ELR (cell line): ENCODE data around the gene AGRN.

Source experiments
- DNase-seq: peaks from one replicate; pipeline ENCODE4 v3.0.0-alpha.2; 2015; ENCODE audit warnings: low read depth

Gene AGRN

GRCh38 chr1:1081311-1082238 lies 61.7 kb downstream of the AGRN start:
- no peak for DNase-seq

GRCh38 chr1:1082239-1082775 lies 62.4 kb downstream of the AGRN start:
- no peak for DNase-seq

DNA sequence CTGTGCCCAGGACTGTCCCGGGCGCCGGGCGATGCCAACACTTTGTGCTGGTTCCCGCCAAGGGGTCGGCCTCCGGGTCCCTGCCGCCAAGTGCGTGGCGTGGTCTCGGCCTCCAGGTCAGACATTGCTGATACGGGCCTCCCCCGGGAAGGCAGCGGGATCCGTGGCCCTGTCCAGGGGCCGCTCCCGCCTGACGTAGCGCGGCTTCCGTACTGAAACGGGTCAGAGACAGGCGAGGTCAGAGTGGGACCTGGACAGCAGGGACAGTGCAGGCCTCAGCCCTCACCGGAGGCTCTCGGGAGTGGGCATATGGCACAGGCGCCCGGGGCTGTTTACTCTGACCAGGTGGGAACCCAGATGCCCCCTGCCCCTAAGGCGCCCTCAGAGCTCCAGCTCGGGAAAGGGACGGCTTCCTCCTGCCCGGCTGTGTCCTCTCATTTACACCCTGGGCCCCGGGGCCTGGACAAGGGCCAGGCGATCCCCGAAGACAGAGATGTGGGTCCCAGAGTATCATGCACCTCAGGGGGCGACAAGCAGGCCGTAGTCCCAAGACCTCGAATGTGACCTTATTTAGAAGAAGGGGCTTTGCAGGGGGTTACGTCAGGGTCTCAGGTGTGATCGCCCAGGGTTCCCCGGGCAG lies 63.0 kb downstream of the AGRN start:
- DNase-seq, result no peak

DNA sequence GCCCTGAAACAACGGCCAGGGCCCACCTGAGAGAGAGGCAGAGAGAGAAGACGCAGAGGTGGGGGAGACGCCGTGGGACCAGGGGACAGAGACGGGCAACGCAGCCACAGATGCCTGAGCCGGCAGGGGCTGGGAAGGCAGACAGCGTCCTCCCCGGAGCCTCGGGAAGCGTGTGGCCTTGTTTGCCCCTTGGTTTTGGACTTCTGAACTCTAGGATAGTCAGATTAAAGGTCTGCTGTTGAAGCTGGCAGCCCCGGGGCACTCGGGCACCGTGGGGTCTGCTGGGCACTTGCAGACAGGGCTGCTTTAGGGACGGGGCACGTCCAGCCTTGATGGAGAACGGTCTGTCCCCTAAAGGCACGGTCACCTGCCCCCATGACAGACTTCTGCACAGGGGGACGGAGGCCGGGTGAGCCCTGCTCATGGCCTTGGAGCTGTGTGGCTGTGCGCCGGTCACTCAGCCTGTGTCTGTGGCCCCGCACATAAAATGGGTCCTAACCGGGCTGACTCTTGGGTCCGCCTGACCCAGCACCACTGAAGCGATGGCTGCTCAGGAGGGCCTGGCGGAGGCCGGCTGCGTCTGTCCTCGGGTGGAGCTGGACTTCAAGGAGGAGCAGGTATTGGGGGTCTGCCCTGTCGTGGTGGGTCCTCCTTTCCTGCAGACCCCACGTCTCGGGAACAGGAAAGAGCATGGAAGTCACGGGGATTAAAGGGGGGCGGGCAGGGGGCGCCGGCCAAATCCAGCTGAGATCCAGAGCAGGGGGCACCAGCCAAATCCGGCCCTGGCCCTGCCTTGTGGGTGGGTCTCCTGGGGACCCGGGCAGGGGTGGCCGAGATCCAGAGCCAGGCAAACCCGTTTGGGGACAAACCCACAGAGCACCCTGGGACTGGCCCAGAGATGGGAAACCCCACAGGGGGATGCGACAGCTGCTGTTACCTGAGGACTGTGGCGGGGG lies 63.8 kb downstream of the AGRN start:
- DNase-seq, result no peak

DNA sequence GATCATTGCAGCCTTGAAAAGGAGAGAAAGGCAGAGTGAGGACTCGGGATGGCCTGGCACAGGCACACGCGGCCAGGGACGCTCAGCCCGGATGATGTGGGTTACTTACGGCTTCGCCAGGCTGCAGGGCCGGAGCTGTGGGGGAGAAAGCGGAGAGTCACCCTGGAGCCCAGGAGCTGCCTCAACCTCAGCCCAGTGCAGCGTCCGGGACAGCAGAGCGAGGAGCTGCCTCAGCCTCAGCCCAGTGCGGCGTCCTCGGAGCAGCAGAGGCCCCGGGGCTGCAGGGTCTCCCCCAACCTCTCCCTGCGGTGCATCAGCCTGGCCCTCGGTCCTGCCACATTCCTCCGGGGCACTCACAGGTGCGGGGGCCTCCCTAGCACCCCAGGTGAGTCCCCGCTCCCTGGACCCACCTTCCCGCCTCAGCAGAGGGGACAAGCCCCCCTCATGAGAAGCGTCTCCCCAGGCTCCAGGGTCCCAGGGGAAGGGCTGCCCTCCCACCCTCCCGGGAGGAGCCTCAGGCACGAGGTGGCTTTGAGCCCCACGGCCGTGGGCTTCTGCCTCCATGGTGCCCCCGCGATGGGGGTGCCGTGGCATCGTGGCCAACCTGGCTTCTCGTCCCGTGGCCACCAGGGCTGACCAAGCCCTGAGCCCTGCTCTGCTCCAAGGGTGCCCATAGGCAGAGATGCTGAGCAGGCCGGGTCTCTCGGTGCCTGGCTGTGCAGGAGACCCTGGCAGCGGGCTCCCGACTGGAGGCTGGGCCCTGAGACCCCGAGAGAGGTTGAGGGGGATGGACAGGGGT lies 64.7 kb downstream of the AGRN start:
- DNase-seq, result no peak

DNA sequence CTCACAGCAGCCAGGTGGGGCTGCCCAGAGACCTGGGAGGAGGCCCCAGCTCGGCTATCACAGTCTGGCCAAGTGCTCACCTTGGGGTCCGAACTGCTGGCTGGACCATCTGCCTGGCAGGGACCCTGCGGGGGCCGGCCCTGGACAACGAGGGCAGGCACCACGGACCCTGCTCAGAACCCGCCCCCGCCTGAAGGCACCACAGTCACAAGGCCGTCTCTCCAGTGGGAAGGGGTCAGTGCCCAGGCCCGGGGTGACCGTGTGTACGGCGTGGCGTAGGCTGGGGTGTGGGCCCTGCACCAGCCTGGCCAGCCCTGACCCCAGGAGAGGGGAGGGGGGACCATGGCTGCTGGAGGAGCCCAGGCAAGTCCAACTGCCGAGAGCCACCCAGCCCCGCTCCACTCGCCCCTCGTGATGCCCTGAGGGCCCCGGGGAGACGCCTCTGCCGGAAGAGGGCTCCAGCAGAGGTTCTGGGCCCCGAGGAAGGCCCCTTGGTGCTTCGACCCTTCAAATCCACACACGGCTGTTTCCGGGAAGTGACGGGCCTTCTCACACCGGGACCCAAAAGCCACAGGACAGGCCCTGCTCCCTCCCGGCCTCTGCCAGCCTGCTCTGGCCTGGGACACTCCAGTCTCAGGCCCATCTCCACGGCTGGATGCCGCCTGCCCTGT lies 65.4 kb downstream of the AGRN start:
- no peak for DNase-seq

DNA sequence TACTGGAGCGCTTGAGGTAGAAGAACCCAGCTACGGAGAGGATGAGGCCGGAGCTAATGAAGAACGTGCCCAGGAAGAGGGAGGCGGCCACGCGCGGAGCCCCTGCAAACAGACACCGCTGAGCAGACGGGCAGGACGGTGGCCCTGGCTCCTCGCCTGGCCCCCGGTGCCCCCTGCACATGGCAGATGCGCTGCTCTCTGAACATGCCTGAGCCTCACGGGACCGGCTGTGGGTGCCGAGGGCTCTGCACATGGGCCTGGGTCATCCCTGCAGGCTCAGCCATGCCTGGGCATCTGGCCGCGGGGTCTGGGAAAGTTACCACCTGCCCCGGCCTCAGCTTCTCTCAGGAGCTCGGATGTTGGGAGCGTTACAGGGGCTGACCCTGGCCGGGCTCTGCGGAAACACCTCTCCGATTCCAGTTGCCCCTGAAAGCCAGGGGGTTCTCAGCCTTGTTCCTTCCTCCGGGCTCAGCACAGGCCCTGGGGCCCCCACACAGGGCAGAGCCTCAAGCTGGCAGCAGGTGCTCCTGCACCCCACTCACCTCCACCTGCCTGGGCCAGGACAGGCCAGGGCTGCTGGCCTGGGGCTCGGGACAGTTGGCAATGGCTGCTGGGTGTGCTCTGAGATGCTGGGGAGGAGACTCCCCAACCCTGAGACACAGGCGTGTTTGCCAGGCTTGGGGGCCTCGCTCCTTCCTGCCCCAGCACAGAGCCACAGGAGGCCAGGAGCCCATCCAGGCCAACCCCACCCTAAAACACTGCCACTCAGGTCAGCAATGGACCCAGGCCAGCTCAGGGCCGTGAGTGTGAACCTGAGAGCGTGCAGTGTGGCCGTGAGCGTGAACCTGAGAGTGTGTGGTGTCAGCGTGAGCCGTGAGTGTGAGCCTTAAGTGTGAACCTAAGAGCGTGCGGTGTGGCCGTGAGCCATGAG lies 66.3 kb downstream of the AGRN start:
- DNase-seq, result no peak

GRCh38 chr1:1086911-1087341 lies 67.0 kb downstream of the AGRN start:
- no peak for DNase-seq

GRCh38 chr1:1087351-1088028 lies 67.6 kb downstream of the AGRN start:
- no peak for DNase-seq

- DNase-seq, result no peak
Observed at GRCh38 chr1:1088029-1088800, 68.3 kb downstream of the AGRN start.

DNA sequence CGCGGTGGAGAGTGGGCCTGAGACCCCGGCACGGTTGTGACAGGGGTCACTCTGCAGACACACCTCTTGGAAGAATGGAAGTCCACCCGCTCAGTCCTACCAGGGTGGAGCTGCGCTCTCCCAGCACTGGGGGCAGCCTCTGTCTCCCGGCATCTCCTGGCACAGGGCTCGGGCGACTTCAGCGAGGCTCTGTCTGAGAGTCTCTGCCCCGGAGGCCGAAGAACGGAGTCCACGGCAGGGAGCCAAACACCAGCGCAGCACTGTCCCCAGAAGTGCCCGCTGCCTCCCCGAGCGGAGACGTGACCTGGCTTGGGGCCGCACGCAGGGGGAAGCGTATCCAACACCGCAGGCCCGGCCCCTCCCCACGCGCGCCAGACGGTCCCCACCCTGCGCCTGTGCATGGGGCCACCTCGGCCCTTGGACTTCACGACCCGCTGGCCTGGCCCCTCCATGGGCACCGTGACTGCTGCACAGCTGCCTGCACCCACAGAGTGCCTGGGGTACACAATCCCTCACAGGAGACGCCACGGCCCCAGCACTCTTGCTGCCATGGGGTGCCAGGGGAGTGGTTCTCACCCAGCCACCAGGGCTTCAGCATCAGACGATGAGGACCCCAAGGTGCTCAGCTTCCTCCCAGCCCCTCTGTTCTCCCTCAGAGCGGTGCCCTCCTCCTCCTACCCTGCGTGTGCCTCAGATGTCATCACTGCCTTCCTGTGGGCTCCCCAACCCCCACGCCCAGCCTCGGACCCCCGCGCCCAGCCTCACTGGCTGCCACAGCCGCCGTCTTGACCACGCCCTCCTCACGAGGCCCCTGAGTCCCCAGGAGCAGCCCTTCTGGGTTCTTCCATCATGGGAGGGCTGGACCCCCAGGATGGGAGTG lies 69.1 kb downstream of the AGRN start:
- no peak for DNase-seq

DNA sequence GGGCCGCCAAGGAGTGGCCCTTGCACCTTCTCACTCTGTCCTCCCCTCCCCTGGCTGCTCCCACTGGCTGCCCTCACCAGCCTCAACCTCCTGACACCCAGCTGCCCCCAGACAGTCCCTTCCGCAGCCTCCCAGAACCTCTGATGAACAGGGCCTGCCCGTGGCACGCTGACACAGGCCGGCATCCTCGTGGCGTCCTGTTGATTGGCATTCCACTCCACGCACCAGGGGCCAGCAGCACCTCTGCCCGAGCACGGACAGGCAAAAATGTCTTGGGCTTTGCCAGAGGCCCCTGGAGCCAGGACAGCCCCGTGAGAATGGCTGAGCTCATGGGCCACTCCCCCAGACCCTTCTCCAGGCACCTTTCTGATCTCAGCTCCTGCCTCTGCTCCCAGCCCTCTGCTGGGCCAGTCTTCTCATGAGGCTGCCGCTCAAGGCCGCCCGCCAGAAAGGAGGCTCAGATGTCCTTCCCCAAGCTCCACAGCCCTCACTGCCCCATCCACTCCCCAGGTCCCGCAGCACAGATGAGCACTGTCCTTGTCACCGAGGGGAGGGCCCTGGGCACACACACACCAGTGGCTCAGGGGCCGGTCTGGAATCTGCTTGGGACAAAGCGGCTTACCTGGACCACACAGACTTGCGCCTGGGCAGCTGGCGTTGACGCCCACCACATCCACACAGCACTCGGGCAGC lies 70.0 kb downstream of the AGRN start:
- no peak for DNase-seq

DNA sequence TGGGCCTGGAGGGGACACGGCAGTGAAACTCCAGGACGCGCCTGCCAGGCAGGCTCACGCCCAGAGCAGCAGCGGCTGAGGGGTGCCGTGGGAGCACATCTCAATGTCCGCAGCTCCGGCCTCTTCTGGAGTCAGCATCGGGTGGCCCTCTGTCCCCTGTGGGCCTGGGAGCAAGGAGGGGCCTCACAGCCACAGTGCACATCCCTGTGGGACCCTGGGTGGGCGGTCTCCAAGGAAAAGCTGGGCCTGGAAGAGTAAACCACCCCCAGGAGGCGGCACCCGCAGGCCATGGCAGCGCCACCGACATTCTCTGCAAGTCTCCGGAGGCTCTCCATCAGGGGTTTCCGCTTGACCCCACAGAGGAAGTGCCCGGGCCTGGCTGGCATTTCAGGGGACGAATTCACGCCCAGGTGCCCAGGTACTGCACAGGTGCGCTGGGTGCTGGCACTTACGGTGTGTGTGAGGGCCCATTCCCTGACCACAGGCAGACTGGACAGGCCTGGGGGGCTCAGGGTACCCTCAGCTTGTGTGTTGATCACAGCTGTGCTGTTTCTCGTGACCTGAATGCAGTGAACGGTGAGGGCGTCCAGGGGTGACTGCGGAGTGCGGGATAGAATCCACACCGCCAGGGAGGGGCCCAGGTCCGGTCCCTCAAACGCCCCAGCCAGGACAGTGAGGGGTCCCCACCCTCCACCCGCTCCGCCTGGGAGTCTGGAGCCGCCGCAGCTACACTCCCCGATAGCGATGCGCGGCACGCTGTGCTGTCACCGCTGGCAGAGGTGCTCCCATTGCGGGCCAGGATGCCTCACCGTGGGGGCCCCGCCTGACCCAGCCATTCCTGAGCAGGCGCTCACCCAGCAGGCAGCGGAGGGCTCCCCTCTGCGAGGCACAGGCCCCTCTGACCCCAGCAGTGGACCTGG lies 70.8 kb downstream of the AGRN start:
- no peak for DNase-seq

- DNase-seq, result no peak
Observed at GRCh38 chr1:1091344-1092148, 71.6 kb downstream of the AGRN start.
